HG02852 (cell line): ENCODE data around the gene GPR148.

Experiments used
- ATAC-seq: cut with Tn5 transposase; IDR thresholded peaks from one replicate; pipeline ENCODE4 v1.9.1; 2021; ENCODE audit warnings: mild to moderate bottlenecking, moderate library complexity; ENCODE audit not compliant: unreplicated experiment

GPR148 gene

GRCh38 chr2:130768191-130768855 is 39.5 kb downstream of the GPR148 start:
- no peak for ATAC-seq

- ATAC-seq, result no peak
Observed at GRCh38 chr2:130769343-130769907, 40.6 kb downstream of the GPR148 start.

- no peak for ATAC-seq
Observed at GRCh38 chr2:130776550-130776949, 47.7 kb downstream of the GPR148 start.

- ATAC-seq, result no peak
Observed at GRCh38 chr2:130778781-130779180, 49.9 kb downstream of the GPR148 start.
